Measurements from ENCODE around the gene HIPK2. TPM values are rescaled to one million over a fixed set of nuclear protein-coding genes. Genes with fewer than 3 reads are reported as not detected.
"Not testable (repeated sequence)": the region's sequence is repeated elsewhere in the genome, so short reads cannot be mapped to it uniquely, and the experiment has no call there.

The HIPK2 gene
- total RNA-seq, 1 experiment from 2014 or later, result 15.4 TPM

DNA sequence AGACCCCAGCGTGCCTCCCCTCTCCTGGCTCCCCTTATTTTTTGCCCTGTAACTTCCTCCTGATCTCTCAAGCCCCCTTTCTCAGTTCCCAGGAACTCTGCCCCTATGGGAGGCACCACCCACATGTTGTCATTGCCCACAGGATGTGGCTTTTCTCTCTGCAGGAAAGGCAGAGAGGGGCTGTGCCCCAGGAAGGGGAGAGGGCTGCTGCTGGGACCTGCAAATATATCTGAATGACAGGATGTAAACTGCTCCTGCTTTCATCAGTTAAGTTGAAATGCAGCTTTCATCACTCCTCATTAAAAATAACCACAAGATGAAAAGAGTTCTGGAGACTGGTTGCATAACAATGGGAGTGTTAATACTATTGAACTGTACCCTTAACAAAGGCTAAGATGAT is 151.0 kb downstream of the HIPK2 start:
- peak; percentile 33 for DNase-seq (ENCODE audit: low spot score)

DNA sequence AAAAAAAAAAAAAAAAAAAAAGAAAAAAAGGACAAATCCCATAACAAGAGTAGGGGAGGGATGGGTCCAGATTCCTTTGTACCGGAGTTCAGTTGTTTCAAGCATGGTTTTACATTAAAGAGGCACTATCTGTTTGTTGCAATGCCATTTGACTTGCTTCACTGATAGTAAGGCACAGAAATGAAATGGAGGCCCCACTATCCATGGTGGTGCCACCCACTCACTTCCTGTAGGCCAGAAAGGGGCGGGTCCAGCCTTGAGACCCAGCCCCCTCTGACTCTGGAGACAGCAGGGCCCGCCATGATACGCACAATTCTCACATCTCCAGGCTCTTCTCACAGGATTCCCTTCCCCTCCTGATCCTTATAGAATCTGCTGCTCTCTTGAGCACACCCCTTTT is 154.3 kb downstream of the HIPK2 start:
- DNase-seq (ENCODE audit: low spot score), result no peak

DNA sequence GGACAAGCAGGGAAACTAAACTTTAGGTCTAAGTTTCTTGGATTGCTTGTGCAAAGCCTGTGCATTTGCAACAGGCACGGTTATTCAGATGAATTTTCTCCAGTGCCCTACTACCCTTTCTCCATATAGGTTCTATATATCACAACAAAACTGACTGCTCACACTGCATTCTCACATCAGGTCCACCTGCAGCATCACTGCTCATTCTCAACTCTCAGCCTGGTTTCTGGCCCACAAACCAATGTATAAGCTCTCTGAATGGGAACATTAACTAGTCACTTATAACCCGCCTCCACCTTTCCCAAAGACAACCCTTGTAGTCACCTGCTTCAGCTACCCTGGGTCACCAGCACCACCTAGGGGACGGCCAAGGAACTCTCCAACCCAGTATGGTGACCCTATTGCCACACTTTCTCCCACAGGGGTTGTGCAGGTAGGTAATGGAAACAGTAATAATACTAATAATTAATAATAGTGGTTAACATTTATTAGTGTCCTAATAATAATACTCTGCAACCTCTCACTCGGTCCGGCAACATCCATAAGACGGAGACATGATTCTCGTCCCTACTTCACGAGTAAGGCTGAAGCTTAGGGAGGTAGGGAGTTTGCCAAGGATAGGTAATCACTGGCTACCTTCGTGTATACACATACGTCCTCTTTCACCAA is 157.0 kb downstream of the HIPK2 start:
- DNase-seq (ENCODE audit: low spot score), result peak; percentile 32

DNA sequence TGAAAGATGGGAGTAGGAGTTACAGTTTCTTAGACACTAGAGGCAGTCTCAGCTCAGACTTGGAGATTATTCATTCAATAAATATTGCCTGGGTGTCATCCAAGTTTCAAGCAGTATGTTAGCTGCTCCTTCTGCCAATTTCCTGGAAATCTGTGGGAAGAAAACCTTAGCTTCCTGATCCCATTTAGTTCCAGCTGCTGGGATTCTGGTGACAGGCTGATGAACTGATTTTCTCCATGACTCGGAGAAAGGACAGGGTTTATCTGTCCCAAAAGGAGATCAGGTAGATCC is 158.5 kb downstream of the HIPK2 start:
- DNase-seq (ENCODE audit: low spot score), result no peak

DNA sequence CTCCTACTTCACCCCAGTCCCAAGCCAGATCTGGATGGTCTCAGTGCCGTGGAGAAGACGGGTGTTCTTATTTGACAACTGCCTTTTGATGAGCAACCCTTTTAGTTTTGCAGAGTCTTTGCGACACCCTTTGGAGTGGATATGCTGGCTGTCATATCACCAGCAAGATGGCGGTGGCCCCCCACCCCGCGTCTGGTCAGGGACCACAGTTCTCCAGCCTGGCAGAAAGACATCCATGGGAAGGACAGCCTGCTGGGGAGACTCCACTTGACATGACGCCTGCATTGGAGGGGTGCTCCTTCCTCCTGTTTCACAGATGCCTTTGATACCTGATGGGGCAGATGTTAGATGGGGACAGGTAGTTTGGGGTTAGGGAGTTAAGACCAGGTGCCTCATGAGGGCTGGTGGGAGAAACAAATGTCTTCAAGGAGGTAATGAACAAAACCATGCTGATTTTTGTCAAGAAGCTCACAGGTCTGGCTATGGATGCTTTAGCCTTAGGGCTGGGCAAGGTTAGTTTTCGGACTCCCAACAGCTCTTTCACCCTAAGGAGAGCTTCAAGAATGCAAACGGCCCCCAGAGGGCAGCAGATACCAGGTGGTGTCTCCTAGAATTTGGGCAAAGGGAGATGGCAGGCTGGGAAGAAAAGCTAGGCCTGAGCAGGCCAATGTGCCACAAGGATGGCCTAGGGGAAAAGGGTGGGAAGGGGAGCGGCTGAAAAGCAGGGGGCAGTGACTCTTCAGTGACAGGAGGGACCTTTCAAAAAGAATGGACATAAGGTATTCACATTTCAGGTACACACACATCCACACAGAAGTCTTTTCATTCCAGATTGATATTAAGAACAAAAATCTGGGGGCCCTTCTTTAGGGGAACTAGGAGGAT is 159.1 kb downstream of the HIPK2 start:
- peak; percentile 30 for DNase-seq (ENCODE audit: low spot score)

DNA sequence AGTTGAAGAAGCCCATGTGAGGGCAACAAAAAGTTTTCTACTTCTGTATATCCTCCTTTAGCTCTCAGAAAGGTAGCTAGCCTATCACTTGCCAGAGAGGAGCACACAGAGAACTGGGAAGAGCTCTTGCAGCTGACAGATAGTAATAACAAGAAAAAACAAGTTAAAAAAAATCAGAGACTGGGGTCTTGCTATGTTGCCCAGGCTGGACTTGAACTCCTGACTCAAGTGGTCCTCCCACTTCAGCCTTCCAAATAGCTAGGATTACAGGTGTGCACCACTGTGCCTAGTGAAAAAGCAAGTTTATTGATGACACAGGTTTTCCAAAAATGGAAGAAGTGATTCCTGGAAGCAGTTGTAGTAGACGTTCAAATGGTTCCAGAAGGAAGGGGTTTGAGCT is 160.7 kb downstream of the HIPK2 start:
- DNase-seq (ENCODE audit: low spot score), result no peak

DNA sequence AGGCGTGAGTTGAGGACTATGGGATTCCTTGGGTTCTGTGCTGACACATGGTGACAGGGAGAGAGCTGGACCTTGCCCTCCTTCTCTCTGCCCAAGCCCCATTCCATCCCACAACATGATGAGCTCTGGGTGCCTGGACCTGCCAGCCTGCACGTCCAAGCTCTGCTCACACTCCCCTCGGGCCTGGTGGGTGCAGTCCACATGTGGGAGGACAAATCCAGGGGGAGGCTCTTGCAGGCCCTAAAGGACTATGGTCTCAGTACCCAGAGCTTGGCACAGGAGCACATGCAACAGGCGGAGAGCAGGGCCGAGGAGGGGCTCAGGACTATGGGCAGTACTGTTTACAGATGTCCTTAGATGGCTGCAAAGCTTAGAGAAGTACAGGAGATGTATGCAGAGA is 162.9 kb downstream of the HIPK2 start:
- DNase-seq (ENCODE audit: low spot score), result no peak

DNA sequence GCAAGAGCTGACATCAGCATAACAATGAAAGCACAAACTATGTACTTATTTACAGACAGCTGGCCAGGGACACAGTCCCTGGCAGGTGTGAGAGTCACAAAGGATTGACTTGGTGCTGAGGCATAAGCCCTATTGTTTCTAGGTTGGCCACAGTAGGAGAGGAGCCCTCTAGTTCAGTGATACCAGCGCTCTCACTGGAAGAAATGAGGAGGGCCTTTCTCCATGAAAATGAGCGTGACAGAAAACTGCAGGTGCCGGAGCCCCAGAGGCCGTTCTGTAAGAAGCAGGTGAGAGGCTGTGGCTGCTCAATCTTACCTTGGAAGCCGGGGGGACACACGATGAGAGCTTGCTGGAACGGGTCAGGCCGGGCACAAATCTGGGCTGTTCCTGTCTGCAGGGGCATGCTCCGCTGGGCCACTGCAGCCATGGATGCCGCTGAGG is 163.8 kb downstream of the HIPK2 start:
- DNase-seq (ENCODE audit: low spot score), result no peak

DNA sequence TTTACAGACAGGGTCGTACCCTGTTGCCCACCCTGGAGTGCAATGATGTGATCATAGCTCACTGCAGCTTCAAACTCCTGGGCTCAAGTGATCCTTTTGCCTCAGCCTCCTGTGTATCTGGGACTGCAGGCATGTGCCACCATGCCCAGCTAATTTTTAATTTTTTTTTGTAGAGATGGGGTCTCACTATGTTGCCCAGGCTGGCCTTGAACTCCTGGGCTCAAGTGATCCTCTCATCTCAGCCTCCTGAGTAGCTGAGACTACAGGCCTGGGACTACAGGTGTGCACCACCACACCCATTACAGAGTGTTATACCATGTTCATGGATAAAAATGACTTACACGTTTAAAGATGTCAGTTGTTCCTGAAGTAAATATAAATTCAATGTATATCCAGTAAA is 166.2 kb downstream of the HIPK2 start:
- not testable (repeated sequence) for DNase-seq (ENCODE audit: low spot score)

DNA sequence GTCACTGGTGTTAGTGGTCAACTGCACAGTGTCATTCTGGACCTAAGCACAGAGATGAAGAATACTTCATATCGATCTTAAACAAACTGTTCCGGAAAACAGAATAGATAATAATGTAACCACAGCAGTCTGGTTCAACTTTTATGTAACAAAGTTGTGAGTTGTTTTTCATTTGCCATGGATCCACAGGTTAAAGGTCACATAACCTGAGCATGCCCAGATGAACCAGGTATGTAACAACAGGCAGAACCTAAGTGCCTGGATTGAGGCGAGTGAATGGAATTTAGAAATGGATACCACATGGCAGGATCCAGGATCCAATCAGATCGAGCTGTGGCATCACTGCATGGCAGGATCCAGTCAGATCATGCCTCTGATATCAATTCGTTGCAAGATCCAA is 167.2 kb downstream of the HIPK2 start:
- DNase-seq (ENCODE audit: low spot score), result no peak

DNA sequence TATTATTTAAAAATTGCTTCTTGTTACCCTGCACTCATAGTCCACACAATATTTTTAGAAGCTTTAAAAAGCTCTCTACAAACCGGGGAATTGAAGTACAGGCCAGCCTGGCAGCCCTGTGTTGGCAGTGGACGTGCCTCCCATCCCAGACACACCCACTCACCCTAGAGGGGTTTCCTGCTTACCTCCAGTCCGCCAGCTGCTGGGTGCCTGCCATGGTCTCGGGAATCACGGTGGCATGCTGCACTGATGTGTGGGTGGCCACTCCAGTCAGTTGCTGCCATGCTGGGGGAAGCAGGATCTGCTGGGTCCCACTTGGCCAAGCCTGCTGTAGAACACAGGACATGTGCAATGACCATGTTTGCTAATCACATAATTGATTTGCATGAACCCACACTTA is 173.9 kb downstream of the HIPK2 start:
- no peak for DNase-seq (ENCODE audit: low spot score)

DNA sequence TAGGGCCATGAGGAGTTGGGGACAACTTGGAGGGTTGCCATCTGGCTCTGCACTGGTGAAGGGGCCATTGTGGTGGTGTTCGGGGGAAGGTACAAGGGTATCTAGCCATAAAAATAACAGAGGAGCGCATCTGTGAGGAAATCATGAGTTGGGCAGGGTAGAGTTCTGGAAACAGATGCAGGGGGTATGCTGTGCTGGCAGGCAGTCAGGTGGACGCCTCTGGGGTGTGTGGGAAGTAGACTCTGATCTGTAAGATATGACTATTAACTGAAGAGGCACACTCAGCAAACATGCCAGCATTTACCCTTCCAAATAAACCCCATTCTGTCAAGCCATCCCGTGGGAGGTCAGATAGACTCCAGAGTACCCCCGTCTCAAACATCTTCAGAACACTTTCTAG is 174.5 kb downstream of the HIPK2 start:
- DNase-seq (ENCODE audit: low spot score), result no peak

DNA sequence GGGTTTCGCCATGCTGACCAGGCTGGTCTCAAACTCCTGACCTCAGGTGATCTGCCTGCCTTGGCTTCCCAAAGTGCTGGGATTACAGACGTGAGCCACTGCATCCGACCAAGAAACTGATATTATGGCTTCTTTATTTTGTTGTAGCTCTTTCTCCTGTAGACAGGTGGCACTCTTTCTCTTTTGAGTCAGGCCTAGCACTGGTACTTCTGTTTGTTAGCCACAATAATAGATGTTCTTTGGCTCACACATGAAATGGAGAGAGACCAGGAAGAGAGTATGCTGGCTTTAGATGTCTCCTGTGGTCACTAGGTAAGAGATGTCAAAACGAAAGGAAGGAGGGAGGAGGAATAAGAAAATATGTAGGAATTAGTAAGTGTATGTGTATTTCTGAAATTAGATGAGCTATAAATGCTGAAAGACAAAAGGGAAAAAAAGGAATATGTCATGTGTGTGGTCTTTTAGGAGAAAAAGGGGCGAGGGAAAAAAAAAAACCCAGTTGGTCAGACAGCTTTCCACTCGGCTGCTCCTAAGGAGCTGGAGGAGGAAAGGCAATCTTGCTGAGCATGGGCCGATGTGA is 175.6 kb downstream of the HIPK2 start:
- DNase-seq (ENCODE audit: low spot score), result peak; percentile 46

DNA sequence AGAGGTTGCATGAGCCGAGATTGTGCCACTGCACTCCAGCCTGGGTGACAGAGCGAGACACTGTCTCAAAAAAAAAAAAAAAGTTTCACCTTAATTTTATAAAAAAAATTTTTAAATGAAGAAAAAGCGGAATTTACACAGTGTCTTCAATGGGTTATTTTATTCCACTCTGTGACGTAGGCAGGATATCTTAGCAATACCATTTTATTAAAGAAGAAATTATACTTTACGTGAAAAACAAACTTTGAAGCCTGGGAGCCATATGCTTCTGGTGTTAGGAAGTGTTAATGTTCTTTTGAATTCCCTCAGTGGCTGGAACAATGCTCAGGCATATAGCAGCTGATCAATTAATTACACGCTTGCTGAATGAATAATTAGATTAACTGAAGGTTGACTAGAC is 176.6 kb downstream of the HIPK2 start:
- DNase-seq (ENCODE audit: low spot score), result no peak

DNA sequence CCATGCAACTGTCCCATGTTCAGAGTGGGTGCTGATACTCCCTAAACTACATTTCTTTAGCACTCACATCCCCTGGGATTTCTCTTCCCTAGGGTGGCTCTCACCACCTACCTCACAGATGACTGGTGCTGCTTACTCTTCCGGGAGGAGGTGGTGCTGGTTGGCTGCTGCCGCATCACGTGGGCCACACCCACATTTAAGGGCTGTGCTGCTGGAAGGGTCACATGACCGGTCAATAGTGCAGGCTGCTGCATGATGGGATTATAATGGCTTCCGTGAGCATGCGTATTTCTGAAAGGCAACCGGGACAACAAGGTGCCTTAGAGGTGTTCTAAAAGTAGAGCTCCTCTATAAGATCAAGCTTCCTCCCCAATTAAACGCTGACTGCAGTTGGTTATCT is 177.5 kb downstream of the HIPK2 start:
- DNase-seq (ENCODE audit: low spot score), result no peak

DNA sequence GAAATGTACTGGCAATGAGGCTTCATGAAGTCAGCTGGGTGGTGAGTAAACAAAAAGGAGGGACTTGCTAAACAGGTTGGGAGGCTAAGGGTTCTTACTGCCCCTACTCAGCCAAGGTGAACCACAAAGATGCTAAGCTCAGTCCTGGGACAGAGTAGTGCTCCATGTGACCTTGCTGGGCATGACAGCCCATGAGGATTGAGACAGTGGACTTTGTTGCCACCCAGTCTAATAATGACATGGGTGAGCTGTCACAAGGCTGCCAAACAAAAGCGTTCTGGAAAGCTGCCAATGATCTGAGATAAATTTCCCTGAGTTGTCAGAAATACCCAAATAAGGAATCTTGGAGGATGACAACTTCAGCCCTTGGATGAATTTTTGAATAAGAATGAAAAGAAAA is 179.2 kb downstream of the HIPK2 start:
- DNase-seq (ENCODE audit: low spot score), result no peak

DNA sequence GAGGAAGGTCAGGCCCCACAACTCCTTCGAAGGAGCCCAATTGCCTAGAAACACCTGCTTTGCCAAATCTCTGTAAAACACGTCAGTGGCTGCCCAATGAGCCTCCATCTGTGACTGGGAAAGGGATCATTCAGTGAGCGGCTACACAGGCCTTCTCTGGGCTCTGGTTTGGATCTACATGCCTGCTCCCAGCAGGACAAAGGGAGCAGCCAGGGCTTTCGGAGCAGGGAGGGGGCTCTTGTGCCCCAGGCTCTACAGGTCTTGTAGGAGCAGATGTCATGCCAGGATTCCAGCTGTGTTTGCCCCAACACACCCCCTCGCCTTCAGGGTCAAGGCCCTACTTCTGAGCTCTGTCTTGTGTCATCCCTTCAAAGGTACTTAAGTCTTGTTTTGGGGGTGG is 180.8 kb downstream of the HIPK2 start:
- DNase-seq (ENCODE audit: low spot score), result no peak

DNA sequence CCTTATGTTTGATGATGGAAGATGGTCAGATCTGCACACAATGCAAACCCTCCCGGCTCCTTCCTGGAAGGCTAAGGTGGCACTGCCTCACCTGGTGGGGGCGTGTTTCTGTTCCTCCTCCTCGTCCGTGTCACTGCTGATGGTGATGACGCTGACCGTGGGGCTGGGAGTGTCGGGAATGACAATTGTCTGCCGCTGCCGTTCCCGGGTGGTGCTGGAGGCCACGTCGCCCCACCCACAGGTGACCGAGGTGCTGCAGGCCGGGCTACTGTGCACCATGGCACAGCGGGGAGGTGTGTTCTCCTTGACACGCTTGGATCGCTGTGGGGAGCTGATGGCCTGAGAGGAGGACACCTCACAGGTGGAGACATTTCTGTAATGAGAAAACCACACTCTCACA is 181.2 kb downstream of the HIPK2 start:
- DNase-seq (ENCODE audit: low spot score), result no peak

DNA sequence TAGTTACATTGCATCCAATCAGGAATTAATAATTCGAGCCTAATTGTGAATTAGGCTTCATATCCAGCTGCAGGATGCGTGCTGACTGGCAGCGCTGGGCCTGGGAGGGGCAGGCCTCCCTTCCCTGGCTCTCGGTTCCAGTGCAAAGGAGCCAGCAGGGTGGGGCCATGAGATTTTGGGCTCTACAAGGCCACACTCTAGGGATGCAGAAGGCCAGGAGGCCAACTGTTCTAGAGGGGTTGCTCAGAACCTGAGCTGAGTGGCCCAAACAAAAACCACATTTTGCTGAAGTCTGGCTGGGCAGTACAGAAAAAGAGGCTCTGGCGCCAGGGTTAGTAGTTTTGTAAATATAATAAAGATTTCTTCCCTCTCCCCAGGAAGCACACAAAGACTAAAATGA is 182.0 kb downstream of the HIPK2 start:
- DNase-seq (ENCODE audit: low spot score), result no peak

DNA sequence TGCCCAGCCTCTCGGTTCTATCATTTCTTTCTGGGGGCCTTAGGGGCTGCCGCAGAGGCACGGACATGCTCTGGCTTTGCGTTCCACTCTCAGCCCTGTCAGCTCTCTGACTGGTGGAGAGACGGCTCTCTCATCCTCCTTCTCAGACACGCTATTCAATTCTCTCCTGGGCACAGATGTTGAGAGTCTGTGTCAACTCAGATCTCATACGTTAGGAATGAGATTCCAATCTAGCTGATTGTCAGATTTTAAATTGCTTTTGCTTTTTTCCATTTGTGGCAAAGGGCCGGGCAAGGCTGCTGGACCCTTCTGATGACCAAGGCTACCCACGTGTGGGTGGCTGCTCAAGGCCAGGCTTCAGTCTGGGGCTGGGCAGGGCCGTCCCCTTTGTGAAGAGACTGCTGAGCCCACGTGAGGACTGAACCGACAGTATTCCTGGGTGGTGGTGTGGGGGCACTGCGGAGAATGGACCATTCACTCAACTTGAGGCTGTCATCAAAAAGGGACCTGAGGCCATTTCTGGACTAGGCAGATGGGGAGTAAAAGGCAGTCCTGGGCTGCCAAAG is 182.8 kb downstream of the HIPK2 start:
- DNase-seq (ENCODE audit: low spot score), result no peak

DNA sequence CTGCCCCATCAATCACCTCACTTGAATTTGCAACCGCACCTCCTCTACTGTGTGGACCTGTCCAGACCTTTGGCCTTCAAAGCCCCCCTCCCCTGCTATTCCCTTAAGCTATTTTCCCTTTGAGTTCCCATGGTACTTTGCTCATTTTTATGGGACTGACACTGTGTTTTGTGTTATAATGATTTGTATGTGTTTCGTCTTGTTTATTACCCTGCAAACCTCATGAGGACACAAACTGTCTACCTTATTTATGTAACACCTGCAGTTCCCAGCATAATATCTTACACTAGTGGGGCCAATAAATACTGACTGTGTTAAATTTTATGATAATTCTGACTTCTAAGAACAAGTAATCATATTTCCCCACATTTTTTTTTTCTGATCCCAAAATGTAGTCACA is 183.7 kb downstream of the HIPK2 start:
- no peak for DNase-seq (ENCODE audit: low spot score)

DNA sequence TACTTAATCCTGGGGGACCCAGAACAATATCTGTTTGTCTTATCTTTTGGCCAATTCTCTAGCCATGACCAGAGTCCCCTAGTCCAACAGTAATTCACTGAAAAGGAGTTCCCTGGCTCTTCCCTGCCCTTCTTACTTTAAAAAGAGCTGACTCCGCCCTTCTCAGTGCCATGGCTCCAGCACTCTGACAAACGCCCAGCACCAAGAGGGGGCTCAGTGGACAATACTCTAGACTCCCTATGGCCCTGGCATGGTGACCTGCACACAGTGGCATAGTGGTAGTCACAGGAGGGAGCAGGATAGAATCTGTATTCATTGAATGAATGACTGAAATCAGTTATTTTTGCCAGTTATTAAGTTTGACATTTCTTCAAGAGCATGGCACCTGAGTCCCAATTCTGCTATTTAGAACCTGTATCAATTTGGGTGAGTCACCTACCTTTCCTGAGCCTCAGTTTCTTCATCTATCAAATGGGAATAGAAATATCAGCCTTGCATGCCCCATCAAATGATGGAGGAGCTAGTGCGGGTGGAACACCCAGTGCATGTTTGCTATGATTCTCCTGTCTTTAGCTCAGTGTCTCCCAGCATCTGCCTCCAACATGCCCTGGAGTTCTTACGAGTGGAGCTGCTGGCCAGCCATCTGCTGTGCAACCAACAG is 184.9 kb downstream of the HIPK2 start:
- DNase-seq (ENCODE audit: low spot score), result no peak

Data from H4 (cell line).